ENCODE measurements around the gene BLCAP.
A peak's percentile ranks its signal among the peaks of the same experiment; 100 is the strongest.
"Not testable (repeated sequence)": the region's sequence is repeated elsewhere in the genome, so short reads cannot be mapped to it uniquely, and the experiment has no call there.

BLCAP gene
- total RNA-seq, result 38.3 to 79.0 reads per million in 2 experiments

- DNase-seq (ENCODE audit: low read depth), result peak; percentile 89
Measured at GRCh38 chr20:37527638-37528445, at the start of gene BLCAP. BLCAP (minus strand) TSS chr20:37527876; CDS start chr20:37519174, 8,702 bp downstream.

GRCh38 chr20:37577436-37577835 is 49.8 kb upstream of the BLCAP start:
- not testable (repeated sequence) for DNase-seq (ENCODE audit: low read depth)

DNA sequence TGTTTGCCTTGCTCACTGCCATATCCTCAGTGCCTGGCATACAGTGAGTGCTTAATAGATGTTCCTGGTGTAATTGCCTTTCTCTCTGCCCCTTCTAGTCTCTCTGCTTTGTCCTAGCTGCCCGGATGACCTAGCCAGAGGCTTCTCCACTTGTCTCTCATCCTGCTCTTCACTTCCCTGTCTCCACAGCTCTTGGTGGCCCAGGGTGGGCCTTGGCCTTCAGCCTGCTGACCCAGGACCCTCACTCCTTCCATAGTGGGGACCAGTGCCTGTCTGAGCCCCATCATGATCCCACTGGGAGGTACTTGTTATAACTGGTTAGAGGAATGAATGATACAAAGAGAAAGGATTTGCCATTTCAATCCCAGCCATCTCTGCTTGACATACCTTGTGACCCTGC is 49.2 kb upstream of the BLCAP start:
- no peak for DNase-seq (ENCODE audit: low read depth)

DNA sequence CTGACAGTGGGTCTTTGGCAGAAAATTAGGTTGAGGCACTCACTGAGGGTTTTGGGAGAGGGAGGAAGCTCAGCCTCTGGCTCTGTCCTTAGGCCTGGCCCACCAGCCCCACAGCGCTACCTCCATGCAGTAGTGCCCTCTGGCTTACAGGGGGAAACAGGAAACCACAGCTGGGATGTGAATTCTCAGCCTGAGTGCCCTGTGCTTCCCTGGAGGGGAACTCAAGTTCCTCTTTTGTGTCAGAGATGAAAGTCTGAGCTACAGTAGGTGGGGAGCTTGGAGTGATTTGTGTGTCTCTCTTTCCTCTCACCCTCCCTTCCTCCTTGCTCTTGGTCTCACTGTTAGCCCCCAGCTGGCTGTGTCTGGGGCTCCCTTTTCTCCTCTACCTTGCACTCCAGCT is 48.2 kb upstream of the BLCAP start:
- no peak for DNase-seq (ENCODE audit: low read depth)

GRCh38 chr20:37574199-37574890 is 46.7 kb upstream of the BLCAP start:
- no peak for DNase-seq (ENCODE audit: low read depth)

DNA sequence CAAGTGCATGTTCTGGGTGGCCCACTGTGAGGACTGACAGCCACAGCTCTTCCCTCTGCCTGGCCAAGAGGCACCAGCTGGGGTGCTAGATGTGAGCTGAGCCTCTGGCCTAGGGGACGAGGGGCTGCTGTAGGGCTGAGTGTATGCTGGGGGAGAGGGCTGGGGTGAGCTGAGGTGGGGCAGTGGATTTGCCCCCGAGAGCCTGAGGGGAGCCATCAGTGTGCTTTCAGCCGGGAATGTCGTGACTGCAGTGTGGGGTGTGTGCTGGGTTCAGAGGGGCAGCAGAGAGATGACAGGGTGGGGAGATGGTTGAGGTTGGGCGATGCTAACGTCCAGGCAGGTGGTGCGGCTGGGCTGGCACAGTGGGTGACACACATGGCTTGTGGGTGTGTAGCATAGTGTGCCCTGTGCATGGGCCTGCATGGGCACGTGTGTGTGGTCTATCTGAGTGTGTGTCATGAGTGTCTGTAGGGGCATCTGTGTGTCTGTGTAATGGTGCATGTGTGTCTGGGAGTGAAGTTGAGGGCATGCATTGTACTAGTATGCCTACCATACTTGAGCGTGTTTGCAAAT is 46.0 kb upstream of the BLCAP start:
- no peak for DNase-seq (ENCODE audit: low read depth)

- no peak for DNase-seq (ENCODE audit: low read depth)
Measured at GRCh38 chr20:37571033-37571432, 43.4 kb upstream of the BLCAP start.

DNA sequence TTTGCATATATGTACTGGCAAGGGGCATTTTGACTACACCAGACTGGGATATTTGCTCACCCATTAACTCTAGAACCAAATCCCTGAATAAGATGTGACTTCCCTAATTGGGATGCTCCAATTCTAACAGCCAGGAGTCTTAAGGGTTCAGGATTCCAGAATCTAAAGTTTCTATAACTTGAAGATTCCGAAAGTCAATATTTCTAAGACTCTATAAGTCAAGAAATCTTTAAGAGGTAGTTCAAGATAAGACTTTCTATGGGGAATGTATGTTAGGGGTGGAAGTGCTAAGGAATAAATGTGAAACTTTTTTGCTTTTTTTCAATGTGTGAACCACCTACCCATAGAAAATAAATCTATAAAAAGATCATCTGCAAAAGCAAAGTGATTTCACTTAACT is 42.7 kb upstream of the BLCAP start:
- DNase-seq (ENCODE audit: low read depth), result no peak

GRCh38 chr20:37567671-37568588 is 40.3 kb upstream of the BLCAP start:
- no peak for DNase-seq (ENCODE audit: low read depth)

GRCh38 chr20:37567331-37567665 is 39.6 kb upstream of the BLCAP start:
- DNase-seq (ENCODE audit: low read depth), result no peak

DNA sequence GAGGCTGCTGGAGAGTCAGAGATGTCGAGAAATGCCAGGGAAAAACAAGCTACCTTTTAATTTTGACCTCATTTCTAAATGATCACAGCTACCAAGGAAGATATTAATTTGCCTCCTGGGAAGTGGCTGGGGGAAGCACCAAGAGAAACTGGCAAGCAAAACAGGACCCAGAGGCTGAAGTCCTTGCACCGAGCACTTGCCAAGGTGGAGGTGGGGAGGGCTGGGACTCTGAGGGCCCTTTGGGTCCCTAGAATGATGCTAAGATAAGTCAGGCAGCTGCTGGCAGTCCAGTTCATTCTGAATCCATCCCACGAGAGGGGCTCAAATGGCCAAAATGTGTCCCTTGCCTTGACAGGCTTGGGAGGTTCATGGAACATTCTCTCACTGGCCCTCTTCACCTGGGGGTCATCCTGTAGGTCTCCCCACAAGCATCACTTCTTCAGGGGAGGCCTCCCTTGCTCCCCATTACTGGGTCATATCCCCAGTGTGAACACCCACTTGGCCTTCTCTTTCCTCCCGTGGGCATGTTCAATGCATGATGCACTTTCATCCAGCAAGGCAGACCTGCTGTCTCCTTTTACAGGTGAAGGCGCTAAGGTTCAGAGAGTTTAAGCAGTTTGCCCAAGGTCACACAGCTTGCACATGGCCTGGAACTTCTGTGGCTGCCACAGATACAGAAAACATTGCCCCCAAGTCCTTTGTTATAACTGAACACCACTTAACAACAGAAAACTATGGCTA is 39.1 kb upstream of the BLCAP start:
- DNase-seq (ENCODE audit: low read depth), result no peak

GRCh38 chr20:37565134-37565811 is 37.6 kb upstream of the BLCAP start:
- DNase-seq (ENCODE audit: low read depth), result no peak

DNA sequence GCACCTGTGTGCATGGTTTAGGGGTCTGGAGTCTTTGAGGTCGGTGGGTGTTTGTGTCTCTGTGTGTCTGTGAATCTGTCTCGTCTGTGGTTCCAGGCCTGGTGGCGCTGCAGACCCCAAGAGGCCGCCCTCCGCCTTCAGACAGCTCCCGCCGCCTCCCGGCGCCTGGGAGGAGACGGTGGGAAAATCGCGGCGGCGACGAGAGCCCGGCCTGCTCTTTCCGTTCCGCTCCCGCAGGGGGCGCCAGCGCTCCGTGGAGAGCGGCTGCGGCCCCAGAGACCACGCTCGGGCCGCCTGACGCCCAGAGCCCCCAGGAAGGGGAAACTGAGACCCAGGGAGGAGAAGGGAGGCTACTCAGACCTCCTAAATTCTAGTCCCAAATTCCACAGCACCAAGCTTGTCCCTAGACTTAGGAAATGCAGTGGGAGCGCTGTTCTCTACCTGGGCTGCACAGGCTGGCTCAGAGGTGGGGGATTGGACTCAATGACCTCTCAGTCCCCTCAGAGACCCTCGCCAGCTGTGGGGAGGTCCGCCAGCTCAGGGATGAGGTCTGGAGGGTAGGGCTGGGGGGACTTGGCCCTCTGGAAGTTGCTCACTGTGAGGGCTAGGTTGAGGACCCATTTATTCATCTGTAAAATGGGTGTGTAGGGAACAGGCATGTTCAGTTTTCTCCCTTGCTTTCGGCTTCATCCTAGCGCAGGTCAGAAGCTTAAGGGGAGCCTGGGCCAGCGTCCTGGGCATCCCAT is 36.9 kb upstream of the BLCAP start:
- DNase-seq (ENCODE audit: low read depth), result peak; percentile 15

DNA sequence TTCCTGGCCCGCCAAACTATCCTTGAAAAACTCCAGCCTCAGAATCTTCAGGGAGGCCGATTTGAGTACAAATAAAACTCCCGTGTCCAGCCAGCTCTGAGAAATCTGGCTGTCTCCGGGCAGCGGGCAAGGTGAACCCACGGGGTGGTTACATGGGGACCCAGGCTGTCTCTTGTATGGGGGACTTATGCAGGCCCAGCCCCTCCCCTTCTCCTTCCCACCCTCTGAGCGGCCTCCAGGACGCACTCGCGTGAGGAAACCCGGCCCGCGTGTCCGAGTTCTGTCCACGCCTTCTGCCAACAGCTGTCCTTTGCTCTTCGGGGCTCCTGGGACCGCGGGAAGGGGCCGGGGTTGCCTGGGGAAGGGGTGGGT is 36.3 kb upstream of the BLCAP start:
- DNase-seq (ENCODE audit: low read depth), result no peak

DNA sequence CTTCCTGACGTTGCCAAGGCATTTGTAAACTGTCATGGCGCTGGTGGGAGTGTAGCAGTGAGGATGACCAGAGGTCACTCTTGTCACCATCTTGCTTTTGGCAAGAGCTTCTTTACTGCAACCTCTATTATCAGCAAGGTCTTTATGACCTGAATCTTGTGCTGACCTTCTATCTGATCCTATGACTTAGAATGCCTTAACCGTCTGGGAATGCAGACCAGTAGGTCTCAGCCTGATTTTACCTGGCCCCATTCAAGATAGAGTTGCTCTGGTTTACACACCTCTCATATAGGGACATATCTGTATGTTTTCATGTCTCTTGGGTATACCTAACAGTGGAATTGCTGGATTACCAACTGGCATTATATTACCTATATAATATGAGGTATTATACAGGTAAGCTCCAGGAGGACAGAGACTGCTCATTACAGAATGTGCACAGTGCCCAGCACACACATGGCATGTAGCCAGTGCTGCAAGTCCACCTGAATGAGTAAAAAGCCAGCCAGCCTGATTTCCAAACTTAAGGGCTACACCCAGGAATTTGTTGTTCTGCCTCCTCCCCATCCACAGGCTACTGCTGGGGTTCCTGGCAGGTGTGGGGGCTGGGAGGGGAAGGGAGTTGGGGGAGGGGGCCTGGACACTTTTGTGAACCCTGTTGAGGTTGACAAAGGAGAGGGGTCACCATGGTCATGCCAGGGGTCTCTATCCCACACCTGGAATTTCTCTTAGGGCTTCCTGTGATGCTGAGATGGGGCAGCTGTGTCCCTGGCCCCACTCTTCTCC is 35.2 kb upstream of the BLCAP start:
- no peak for DNase-seq (ENCODE audit: low read depth)

DNA sequence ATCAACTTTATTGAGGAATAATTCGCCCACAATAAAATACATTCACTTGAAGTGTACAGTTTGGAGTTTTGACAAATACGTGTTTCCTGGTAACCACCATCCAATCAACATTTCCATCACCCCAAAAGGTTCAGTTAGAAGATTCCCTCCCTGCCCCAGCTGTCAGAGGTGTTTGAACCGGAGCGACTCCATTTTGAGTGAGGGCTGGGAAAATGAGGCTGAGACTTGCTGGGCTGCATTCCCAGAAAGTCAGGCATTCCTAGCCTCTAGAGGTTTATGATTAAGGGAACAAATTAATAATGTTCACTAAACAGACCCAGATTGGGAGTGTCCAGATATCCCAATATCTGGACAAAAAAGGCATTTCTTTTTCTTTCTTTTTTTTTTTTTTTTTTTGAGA is 33.0 kb upstream of the BLCAP start:
- no peak for DNase-seq (ENCODE audit: low read depth)

GRCh38 chr20:37559312-37560027 is 31.8 kb upstream of the BLCAP start:
- DNase-seq (ENCODE audit: low read depth), result no peak

DNA sequence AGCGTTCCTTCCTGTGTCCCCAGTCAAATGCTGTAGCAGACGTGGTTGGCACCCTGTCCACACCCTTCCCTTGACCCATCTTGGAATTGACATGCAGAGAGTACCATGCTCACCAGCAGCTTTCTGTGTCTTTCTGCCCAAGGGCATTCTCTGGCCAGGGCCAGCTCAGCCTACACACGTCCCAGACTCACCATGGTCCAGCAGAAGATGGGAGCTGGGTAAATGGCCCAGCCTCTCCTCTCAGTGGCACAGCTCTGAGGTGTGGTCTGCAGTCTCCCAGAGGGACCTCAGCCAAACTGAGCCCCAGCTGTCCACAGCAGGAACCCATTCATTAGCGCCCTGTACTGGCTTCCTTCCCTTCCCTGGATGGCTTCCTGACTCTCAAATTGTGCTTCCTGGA is 31.1 kb upstream of the BLCAP start:
- DNase-seq (ENCODE audit: low read depth), result no peak

DNA sequence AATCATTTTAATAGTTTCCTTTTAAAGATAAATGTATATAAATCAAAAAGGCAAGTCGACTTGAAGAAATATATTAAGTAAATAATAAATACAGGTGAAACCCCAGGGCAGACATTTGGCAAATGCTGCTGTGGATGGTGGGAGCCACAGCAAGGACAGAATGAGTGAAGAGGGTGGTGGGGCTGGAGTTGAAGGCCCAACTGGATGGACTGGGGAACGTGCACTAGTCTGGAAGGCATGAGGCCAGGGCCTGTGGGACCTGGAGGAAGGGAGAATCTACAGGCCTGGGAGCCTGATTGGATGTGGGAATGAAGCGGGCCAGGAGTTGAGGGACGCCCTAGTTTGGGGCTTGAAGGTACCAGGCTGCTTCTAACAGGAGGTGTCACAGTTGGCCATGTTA is 30.6 kb upstream of the BLCAP start:
- DNase-seq (ENCODE audit: low read depth), result no peak
